LNCAP (cell line): ENCODE results near the gene RPL36A.

Experiments
- CTCF ChIP-seq: fragments of 450-650 bp; IDR thresholded peaks from 2 replicates; pipeline ENCODE4 v1.5.1; 2017; ENCODE audit warnings: mild to moderate bottlenecking

Gene RPL36A

GRCh38 chrX:101362116-101362515 is 28.7 kb upstream of the RPL36A start:
- TF ChIP-seq CTCF = no peak

GRCh38 chrX:101362757-101363156 is 28.1 kb upstream of the RPL36A start:
- no peak for TF ChIP-seq CTCF

- no peak for TF ChIP-seq CTCF
Observed at GRCh38 chrX:101365301-101365795, 25.5 kb upstream of the RPL36A start.

GRCh38 chrX:101368800-101369199 is 22.0 kb upstream of the RPL36A start:
- TF ChIP-seq CTCF = no peak

- no peak for TF ChIP-seq CTCF
Observed at GRCh38 chrX:101369687-101370086, 21.1 kb upstream of the RPL36A start.

GRCh38 chrX:101370888-101371504 is 19.8 kb upstream of the RPL36A start:
- TF ChIP-seq CTCF = no peak

GRCh38 chrX:101377547-101377946 is 13.3 kb upstream of the RPL36A start:
- no peak for TF ChIP-seq CTCF
